HG03280 (cell line): ENCODE measurements around the gene ABI1.

Source experiments
- ATAC-seq: cut with Tn5 transposase; IDR thresholded peaks from one replicate; pipeline ENCODE4 v1.9.1; 2021; ENCODE audit warnings: mild to moderate bottlenecking, moderate library complexity; ENCODE audit not compliant: unreplicated experiment

The ABI1 gene

DNA sequence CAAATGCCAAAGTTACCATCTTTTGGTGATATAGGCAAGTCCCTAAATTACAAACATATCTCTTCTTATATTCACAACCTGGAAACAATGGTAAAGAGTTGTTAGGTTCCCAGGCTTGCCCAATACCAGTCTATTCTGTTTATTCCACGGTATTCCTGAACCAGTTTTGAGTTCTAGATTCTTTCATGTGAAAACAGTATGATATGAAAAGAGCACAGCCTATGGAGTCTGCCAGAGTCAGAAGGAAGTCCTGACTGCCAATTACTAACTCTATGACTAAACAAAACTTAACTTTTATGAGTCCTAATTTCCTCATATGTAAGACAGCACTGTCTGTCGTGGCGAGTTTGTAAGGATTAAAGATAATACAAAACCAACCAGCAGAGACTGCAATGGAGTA lies 5.6 kb downstream of the ABI1 start:
- ATAC-seq = no peak

DNA sequence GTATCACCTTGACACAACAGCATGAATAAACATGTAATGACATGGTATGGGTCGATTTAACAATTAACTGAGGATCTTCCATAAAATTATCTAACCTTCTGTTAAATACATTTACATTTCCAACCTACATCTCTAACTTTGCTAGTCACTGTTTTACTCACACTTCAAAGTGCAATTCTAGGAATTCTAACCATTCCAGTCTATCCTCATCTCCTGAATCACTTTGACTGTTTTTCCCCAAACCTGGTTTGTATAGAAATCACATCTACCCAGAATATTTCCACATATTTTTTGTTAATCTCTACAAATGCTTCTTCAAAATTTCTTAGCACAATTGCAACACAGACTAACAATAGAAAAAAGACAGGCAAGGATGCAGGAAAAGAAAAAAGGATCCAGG lies 6.2 kb downstream of the ABI1 start:
- ATAC-seq = no peak

GRCh38 chr10:26844396-26844975 lies 16.3 kb downstream of the ABI1 start:
- ATAC-seq = no peak

DNA sequence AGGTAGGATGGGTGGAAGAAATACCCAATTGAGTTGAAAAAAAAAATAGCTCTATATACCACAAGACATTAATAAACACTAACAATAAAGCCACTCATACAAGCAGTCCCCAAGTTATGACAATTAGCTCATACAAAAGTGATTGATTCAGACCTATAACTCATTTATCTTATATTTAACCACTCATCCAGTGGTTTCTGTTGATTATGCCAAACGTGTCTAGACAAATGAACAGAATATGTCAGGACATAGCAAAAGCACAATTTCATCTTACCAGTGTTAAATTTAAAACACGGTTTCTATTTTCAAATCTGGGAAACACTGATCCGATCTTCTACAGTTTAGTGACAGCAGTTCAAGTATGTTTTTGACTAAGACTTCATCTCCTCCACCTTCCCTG lies 17.0 kb downstream of the ABI1 start:
- no peak for ATAC-seq

- ATAC-seq = no peak
Measured at GRCh38 chr10:26841733-26842317, 18.9 kb downstream of the ABI1 start.

DNA sequence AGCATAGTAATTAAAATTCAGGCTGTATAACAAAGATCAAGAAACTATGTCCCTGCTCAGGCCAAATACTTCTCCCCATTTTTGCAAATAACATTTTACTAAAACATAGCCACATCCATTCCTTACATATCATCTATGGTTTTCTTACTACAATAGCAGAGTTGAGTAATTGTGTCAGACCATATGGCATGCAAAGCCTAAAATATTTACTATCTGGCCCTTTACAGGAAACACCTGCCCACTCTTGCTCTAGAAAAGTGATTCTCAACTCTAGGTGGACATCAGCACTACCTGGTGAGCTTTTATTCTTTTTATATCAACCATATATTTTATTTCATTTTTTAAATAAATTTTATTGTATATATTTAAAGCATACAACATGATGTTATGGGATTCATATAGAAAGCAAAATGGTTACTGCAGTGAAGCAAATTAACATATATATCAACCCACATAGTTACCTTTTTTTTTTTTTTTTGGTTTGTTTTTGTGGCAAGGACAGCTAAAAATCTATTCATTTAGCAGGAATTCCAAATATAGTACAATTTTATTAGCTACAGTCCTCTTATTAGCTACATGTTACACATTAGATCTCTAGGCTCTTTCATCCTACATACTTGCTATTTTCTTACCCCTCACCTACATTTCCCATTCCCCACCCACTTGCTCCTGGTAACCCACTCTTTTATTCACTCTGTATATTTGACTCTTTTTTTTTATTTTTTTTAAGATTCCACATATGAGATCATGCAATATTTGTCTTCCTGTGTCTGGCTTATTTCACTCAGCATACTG lies 19.6 kb downstream of the ABI1 start:
- ATAC-seq = no peak

DNA sequence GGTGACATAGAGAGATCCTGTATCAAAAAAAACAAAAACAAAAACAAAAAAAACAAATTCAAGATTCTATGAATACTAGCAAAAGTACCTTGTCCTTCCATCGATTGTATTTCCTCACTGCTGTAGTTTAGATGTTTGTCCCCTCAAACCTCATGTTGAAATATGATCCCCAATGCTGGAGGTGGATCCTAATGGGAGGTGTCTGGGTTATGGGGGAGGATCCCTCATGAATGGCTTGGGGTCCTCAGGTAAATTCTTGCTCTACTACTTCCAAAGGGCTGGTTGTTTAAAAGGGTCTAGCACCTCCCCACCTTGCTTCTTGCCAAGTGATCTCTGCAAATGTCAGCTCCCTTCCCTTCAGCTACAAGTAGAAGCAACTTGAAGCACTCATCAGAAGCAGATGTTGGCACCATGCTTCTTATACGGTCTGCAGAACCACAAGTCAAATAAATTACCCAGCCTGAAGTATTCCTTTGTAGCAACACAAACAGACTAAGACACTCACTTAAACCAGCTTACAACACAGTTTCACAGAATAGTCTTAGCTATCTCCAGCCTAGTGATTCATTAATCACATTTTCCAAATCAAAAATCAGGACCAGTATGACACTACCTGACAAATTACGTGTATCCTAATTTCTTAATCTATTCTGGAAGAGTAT lies 20.7 kb downstream of the ABI1 start:
- ATAC-seq = no peak

DNA sequence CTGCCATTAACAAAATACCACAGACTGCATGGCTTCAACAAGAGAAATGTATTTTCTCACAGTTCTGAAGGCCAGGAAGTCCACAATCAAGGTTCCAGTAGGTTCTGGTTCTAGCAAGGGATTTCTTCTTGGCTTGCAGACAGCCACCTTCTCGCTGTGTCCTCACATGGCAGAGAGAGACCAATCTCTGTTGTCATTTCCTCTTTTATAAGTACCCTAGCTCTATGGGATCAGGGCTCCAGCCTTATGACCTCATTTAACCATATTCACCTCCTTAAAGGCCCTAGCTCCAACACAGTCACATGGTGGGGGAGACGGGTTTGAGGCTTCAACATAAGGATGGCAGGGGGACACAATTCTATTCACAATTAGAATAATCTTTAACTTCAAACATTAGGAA lies 23.6 kb downstream of the ABI1 start:
- ATAC-seq = no peak

- ATAC-seq = no peak
Measured at GRCh38 chr10:26835025-26835424, 25.7 kb downstream of the ABI1 start.

DNA sequence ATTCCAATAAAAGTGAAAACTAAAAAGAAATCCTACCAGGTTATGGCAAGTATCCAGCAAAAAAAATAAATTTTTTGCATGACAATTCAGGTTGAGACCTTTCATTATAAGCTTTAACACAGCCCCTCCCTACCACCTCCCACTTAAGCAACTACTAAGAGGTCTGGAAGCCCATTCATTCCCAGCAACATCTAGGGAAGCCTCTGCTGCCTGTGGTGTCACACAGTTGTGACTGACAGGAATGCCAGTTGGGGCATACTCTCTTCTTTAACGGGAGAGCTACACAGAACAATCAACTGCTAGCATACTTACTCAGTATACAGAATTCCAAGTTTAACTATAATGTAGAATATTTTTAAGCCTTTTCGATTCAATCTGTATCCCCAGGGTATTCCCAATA lies 27.8 kb downstream of the ABI1 start:
- ATAC-seq = no peak

GRCh38 chr10:26831936-26832335 lies 28.8 kb downstream of the ABI1 start:
- ATAC-seq = no peak

DNA sequence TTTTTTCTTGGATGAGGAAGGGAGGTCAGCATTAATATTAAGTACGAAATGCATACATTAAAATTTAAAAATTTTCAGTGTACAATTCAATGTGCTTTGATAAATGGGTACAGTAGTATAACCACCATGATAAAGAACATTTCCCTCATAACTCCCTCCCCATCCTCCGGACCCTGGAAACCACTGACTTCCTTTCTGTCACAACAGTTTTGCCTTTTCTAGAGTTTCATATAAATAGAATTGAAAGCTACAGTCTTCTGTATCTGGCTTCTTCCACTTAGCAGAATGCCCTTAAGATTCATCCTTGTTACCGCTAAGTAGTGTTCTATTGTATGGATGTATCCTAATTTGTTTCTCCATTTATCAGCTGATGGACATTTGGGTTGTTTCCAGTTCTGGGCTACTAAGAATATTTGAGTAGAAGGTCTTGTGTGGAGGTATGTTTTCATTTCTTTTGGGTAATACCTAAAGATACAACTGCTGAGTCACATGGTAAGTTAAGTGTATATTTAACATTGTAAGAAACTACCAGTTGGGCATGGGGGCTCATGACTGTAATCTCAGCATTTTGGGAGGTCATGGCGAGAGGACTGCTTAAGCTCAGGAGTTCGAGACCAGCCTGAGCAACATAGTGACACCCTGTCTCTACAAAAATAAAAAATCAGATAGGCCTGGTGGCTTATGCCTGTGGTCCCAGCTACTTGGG lies 30.8 kb downstream of the ABI1 start:
- no peak for ATAC-seq

- no peak for ATAC-seq
Measured at GRCh38 chr10:26824015-26824690, 36.6 kb downstream of the ABI1 start.

- no peak for ATAC-seq
Measured at GRCh38 chr10:26821699-26822570, 38.8 kb downstream of the ABI1 start.

- no peak for ATAC-seq
Measured at GRCh38 chr10:26815500-26815899, 45.3 kb downstream of the ABI1 start.

- no peak for ATAC-seq
Measured at GRCh38 chr10:26810435-26811026, 50.2 kb downstream of the ABI1 start.

- no peak for ATAC-seq
Measured at GRCh38 chr10:26809973-26810372, 50.8 kb downstream of the ABI1 start.

- no peak for ATAC-seq
Measured at GRCh38 chr10:26807532-26807931, 53.2 kb downstream of the ABI1 start.

GRCh38 chr10:26806557-26806956 lies 54.2 kb downstream of the ABI1 start:
- ATAC-seq = no peak
